ENCODE measurements around the gene PLIN5. TPM values are rescaled to one million over a fixed set of nuclear protein-coding genes. Genes with fewer than 3 reads are reported as not detected.
A peak's percentile ranks its signal among the peaks of the same experiment; 100 is the strongest.

PLIN5 gene
- total RNA-seq, 1 donor from 2014 or later, result 0.27 TPM

DNA sequence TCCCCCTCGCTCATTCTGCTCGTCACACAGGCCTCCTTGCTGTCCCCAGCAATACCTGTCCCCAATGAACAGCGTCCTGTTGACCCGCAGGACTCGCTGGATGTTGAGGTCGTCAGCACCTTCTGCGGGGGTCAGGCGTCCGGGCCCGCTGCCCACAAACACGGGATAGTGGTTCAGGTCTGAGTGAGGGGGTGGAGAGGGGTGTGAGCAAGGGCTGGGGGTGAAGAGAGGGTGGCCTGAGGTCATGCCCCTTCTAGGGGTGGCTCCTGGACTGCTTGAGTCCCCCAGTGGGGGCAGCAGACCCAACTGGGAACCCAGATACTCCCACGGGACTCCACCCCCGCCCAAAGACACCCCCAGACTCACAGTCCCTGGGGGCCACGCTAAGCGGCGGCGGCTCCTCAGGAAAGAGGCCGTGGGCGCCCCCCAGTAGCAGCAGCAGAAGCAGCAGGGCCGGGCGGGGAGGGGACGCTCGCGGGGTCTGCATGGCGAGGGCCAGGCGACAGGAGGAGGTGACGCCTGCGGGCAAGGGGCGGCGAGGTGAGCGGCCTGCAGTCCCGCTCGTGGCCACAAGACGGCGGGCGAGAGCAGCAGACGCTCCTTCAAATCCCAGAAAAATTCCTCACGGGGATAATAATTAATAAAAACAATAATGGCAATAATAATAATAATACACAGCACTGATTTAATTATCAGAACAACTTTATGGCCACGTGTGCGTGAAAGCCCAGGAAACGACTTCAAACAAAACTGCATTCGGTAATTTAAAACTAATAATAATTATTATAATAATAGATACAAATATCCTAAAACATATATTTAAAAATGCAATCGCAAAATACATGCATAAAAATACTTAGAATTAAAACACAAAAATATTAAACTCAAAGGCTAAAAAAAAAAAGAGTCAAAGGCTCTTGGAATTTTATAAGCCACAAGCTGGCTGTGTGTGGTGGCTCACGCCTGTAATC, 23.2 kb upstream of the PLIN5 start:
- H3K27ac Mint-ChIP-seq, result no peak overlapping the region
- peak in 1 of 2 experiments; percentile 75 for DNase-seq (ENCODE audit: low spot score in 2 of 2, unreplicated experiment in 2 of 2)
- H3K9me3 Mint-ChIP-seq, result no peaks in the 10 kb centered on the region
- no peaks in the 10 kb centered on the region for H3K36me3 Mint-ChIP-seq
- TF ChIP-seq, protein P1, sequence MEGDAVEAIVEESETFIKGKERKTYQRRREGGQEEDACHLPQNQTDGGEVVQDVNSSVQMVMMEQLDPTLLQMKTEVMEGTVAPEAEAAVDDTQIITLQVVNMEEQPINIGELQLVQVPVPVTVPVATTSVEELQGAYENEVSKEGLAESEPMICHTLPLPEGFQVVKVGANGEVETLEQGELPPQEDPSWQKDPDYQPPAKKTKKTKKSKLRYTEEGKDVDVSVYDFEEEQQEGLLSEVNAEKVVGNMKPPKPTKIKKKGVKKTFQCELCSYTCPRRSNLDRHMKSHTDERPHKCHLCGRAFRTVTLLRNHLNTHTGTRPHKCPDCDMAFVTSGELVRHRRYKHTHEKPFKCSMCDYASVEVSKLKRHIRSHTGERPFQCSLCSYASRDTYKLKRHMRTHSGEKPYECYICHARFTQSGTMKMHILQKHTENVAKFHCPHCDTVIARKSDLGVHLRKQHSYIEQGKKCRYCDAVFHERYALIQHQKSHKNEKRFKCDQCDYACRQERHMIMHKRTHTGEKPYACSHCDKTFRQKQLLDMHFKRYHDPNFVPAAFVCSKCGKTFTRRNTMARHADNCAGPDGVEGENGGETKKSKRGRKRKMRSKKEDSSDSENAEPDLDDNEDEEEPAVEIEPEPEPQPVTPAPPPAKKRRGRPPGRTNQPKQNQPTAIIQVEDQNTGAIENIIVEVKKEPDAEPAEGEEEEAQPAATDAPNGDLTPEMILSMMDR (IDR thresholded peaks at IDR 0.05; ENCODE audit: unreplicated experiment), result peak; percentile 100
- H3K4me3 Mint-ChIP-seq, result no peak overlapping the region
- H3K4me1 Mint-ChIP-seq, result peaks cover 3% of the 10 kb centered on the region
- peaks cover 4% of the 10 kb centered on the region for H3K27me3 Mint-ChIP-seq (ENCODE audit: low read depth)

DNA sequence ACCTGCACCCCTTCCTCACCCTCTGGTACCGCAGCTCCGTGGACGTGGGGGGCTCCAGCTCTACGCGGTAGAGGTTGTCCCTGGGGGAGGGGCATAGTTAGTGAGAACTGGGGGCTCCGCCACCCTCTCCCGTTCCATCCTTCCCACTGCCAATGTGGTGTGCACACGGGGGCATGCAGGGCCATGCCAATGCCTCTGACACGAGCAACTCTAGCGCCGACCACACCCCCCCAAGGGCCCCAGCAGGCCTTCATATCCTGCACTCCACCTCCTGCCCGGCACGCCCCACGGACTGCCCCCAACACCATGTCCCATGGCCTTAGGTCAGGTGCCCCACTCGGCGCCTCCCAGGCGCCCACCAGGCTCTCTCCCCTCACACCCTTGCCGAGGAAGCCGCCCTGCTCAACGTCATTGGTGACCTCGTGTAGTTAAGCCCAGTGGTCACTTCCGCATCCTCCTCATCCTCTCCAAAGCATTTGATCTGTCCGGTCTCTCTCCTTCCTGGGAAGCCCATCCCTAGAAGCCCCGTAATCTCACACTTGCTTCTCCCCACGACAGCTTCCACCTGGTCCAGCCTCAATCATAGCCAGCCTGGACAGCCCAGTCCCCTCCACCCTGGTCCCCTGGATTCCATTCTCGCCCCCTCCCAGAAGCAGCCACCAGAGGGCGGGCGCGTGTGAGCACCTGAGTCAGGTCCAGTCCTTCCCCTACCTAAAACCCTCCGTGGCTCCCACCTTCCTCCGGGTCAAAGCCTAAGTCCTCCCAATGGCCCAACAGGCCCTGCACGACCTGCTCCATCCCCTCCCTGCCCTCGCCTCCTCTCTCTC, 22.3 kb upstream of the PLIN5 start:
- H3K4me3 Mint-ChIP-seq, result no peak overlapping the region
- DNase-seq (ENCODE audit: low spot score in 2 of 2, unreplicated experiment in 2 of 2), result no peak
- H3K4me1 Mint-ChIP-seq, result peaks cover 3% of the 10 kb centered on the region

DNA sequence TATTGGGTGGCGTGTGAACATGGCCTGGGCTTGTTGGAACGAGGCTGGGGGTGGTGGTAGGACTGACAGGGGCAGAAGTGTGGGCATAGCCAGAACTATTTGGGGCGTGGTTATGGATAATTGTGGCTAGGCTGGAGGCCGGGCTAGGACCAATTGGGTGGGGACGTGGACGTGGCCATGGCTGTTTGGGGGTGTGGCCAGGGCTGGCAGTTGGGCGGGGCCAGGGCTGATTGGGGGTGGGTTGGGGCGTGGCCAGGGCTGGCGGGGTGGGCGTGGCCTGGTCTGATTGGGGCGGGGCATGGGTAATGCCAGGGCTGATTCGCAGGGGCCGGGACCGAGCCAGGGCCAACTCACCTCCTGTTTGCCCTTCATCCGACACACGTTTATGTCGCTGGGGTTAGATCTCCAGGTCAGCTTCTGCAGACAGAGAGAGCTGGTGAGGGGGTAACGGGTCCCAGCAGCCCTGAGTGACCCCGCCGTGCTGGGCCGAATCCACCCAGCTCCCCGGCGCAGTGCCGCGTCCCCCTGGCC, 21.6 kb upstream of the PLIN5 start:
- DNase-seq (ENCODE audit: low spot score in 2 of 2, unreplicated experiment in 2 of 2), result no peak
- Mint-ChIP-seq H3K36me3 (peaks cover 5% of the 10 kb centered on the region), H3K27me3 (ENCODE audit: low read depth) (peaks cover 4% of the 10 kb centered on the region), H3K4me3 (no peak overlapping the region), H3K27ac (no peak overlapping the region), H3K9me3 (peaks cover 4% of the 10 kb centered on the region), H3K4me1 (peaks cover 3% of the 10 kb centered on the region)
- TF ChIP-seq, protein P1 (IDR thresholded peaks at IDR 0.05; ENCODE audit: unreplicated experiment), result no peak

More for the DNA sequence above, 22.3 kb upstream of the PLIN5 start:
- peaks cover 4% of the 10 kb centered on the region for H3K27me3 Mint-ChIP-seq (ENCODE audit: low read depth)
- H3K36me3 Mint-ChIP-seq, result peaks cover 5% of the 10 kb centered on the region
- H3K9me3 Mint-ChIP-seq, result peaks cover 4% of the 10 kb centered on the region
- H3K27ac Mint-ChIP-seq, result no peak overlapping the region
- TF ChIP-seq, protein P1 (IDR thresholded peaks at IDR 0.05; ENCODE audit: unreplicated experiment), result no peak

DNA sequence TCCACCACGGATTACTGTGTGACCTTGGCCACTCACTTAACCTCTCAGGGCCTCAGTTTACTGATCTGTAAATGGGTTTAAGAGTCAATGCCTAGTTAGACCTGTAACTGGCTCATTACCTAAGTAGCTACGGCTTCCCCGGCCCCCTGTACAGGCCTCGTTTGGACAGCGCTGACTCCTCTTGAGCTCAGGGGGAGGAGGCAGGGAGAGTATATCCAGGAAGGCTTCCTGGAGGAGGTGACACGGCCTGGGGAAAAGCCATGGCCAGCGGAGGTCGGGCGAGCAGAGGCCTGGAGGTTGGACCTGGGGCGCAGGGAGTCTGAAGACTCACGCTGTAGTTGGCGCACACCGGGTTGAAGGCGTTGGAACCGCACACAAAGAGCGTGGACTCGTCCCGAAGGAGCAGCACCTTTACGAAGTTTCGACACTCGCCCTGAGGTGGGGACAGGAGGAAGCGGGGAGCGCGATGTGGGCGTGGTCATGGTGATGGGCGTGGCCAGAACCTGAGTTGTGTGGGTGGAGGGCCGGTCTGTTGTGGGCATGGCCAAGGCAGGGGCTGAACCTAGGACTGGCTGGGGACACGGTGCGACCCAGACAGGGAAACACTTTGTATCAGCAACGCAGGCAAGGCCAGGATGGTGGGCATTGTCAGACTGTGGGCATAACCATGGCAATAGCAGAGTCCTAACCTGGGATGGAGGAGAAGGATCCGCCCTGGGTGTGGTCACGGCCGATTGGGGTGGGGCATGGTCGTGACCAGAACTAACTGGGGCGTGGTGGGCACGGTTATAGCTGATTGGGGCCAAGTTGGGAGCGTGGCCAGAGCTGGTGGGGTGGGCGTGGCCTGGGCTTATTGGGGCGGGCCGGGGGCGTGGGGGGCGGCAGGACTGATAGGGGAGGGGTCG, 20.9 kb upstream of the PLIN5 start:
- Mint-ChIP-seq H3K9me3 (peaks cover 4% of the 10 kb centered on the region), H3K4me3 (no peak overlapping the region), H3K4me1 (peaks cover 3% of the 10 kb centered on the region)

More for the DNA sequence above, 20.9 kb upstream of the PLIN5 start:
- H3K36me3 Mint-ChIP-seq, result peaks cover 5% of the 10 kb centered on the region
- H3K27ac Mint-ChIP-seq, result no peak overlapping the region
- DNase-seq (ENCODE audit: low spot score in 2 of 2, unreplicated experiment in 2 of 2), result no peak
- H3K27me3 Mint-ChIP-seq (ENCODE audit: low read depth), result peaks cover 4% of the 10 kb centered on the region
- TF ChIP-seq, protein P1 (IDR thresholded peaks at IDR 0.05; ENCODE audit: unreplicated experiment), result no peak
